ENCODE results near the gene KLHDC1. TPM values are rescaled to one million over a fixed set of nuclear protein-coding genes. Genes with fewer than 3 reads are reported as not detected.
A peak's percentile ranks its signal among the peaks of the same experiment; 100 is the strongest.
"Not testable (repeated sequence)": the region's sequence is repeated elsewhere in the genome, so short reads cannot be mapped to it uniquely, and the experiment has no call there.

Gene KLHDC1, protein sequence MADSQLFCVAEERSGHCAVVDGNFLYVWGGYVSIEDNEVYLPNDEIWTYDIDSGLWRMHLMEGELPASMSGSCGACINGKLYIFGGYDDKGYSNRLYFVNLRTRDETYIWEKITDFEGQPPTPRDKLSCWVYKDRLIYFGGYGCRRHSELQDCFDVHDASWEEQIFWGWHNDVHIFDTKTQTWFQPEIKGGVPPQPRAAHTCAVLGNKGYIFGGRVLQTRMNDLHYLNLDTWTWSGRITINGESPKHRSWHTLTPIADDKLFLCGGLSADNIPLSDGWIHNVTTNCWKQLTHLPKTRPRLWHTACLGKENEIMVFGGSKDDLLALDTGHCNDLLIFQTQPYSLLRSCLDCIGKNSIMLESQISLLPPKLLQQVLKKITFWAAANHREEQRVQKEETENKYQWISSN
- total RNA-seq, result 1 to 10 TPM in 1 of 2 experiments, under 1 TPM in 1; 0.81 to 1.3 TPM

DNA sequence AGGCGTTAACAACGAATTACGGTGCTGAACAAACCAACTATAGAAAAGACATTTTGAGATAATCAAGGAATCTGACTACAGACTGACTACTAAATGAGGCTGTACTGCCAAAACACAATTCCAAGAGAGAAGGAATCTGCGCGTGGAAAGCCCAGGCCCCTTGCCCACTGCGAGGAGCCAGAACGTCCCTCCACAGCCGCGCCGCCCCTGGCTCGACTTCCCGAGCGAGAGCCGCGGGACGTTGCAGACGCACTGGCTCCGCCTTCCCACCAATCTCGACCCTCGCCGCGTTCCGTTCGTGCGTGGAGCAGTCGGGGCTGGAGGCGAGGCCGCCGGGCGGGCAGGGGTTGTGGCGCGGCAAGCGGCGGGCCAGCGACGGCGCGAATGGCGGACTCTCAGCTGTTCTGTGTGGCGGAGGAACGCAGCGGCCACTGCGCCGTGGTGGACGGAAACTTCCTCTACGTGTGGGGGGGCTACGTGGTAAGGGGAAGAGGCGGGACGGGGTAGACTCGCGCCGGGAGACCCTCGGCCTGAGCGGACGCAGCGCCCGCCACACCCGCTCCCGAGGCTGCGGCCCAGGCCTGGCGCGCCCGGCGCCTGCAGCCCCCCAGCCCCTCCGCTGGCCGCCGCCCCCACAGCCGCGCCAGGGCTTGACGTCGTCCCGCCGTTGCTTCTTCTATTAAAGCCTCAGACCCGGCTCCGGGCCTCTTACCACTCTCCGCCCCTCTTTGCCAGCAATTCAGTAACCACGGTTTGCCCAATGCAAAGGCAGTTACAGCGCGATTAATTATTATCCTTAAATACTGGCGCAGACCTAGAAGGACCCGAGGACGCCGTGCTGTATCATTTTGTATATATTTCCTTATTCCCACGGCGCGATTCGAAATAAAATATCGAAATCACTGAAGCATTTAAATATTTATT, at the start of gene KLHDC1:
Gene KLHDC1, plus strand, starts transcription at position 310 of the 924 bp plus-strand sequence. Its CDS starts 75 bp downstream, at position 385.
- ATAC-seq (peak; percentile 63), DNase-seq (peak; percentile 86)
- ChIA-PET CTCF (interaction anchor here (0.6 to 1.4 kb wide), 4 partner anchors 15 to 673 kb away, joined by 3 to 4 read pairs (median 3); partner anchors contain the start of gene KLHDC2), POLR2A (interaction anchor here (0.9 to 1.8 kb wide), 2 partner anchors 75 to 170 kb away, joined by 3 to 7 read pairs; partner anchors contain the start of gene KLHDC2)
- Mint-ChIP-seq H3K9me3 (ENCODE audit: low read depth) (no peaks in the 10 kb centered on the region), H3K4me1 (peaks cover 42% of the 10 kb centered on the region), H3K4me3 (peak within 1 kb of the TSS; percentile 72), H3K27me3 (no peaks in the 10 kb centered on the region), H3K36me3 (ENCODE audit: low read depth) (no peaks in the 10 kb centered on the region), H3K27ac (peak within 1 kb of the TSS; percentile 92)
- intact Hi-C loops (cut with DNase I, micrococcal nuclease), result loop anchor here (1.0 to 5.0 kb wide), 4 partner anchors 59 to 424 kb away; partner anchors contain the start of gene VCPKMT (in 1 of the 2)

DNA sequence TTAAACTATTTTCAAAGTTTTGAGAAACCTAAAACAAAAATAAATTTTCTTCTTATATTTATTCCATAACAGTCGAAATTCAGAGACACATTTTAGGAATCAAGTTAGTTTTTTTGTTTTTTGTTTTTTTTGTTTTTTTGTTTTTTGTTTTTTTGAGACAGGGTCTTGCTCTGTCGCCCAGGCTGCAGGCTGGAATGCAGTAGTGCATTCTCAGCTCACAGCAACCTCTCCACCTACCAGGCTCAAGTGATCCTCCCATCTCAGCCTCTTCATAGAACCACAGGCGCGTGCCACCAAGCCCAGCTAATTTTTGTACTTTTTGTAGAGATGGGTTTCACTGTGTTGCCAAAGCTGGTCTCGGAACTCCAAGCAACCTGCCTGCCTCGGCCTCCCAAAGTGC, 39.4 kb upstream of the KLHDC1 start:
- CTCF ChIA-PET, result no interaction called here
- no peaks in the 10 kb centered on the region for H3K4me1 Mint-ChIP-seq
- ATAC-seq (no peak), DNase-seq (no peak)
- H3K4me3 Mint-ChIP-seq, result no peak overlapping the region
- H3K9me3 Mint-ChIP-seq (ENCODE audit: low read depth), result no peaks in the 10 kb centered on the region
- no peak overlapping the region for H3K27ac Mint-ChIP-seq
- POLR2A ChIA-PET, result no interaction called here
- peaks cover 9% of the 10 kb centered on the region for H3K36me3 Mint-ChIP-seq (ENCODE audit: low read depth)
- H3K27me3 Mint-ChIP-seq, result no peaks in the 10 kb centered on the region
- intact Hi-C loops (cut with DNase I, micrococcal nuclease), result no loop called here

DNA sequence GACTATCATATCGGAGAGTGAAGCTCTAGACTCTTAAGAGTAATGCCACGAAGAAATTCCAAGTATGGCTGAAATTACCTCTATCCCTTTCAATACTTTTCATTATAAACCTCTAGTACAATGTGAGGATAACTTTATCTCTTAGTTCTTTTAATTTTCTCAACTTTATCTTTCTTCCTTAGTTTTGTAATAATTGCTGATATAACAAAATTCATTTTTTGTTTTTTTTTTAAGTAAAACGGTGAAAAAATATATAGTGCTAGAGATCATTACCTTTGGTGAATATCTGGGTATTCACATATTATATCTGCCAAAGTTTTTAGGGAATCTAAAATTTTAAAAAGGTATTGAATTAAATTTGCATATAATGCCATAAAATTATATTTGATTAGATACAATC, 38.4 kb upstream of the KLHDC1 start:
- CTCF ChIA-PET, result no interaction called here

DNA sequence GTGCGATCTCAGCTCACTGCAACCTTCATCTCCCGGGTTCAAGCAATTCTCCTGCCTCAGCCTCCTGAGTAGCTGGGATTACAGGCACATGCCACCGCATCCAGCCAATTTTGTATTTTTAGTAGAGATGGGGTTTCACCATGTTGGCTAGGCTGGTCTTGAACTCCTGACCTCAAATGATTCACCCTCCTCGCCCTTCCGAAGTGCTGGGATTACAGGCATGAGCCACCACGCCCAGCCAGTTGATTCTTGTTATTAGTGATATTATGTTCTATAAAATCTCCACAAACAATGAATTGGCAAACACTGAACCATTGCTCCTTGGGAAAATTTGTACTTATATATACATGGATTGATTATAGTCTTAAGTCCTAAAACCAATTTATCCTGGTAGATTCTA, 35.4 kb upstream of the KLHDC1 start:
- H3K4me1 Mint-ChIP-seq; H3K27me3 Mint-ChIP-seq; H3K36me3 Mint-ChIP-seq (ENCODE audit: low read depth); H3K27ac Mint-ChIP-seq; POLR2A ChIA-PET; DNase-seq; intact Hi-C loops (cut with DNase I, micrococcal nuclease); H3K4me3 Mint-ChIP-seq; ATAC-seq; H3K9me3 Mint-ChIP-seq (ENCODE audit: low read depth): not testable (repeated sequence)
- CTCF ChIA-PET, result interaction anchor here (0.6 to 2.1 kb wide), 2 partner anchors 23 to 30 kb away, joined by 3 to 9 read pairs; partner anchors contain the start of gene DNAAF2

More for the DNA sequence above, 38.4 kb upstream of the KLHDC1 start:
- no peaks in the 10 kb centered on the region for H3K4me1 Mint-ChIP-seq
- H3K9me3 Mint-ChIP-seq (ENCODE audit: low read depth), result no peaks in the 10 kb centered on the region
- intact Hi-C loops (cut with DNase I, micrococcal nuclease), result no loop called here
- no peak overlapping the region for H3K27ac Mint-ChIP-seq
- POLR2A ChIA-PET, result no interaction called here
- DNase-seq (no peak), ATAC-seq (no peak)
- H3K36me3 Mint-ChIP-seq (ENCODE audit: low read depth), result peaks cover 9% of the 10 kb centered on the region
- no peak overlapping the region for H3K4me3 Mint-ChIP-seq
- no peaks in the 10 kb centered on the region for H3K27me3 Mint-ChIP-seq

DNA sequence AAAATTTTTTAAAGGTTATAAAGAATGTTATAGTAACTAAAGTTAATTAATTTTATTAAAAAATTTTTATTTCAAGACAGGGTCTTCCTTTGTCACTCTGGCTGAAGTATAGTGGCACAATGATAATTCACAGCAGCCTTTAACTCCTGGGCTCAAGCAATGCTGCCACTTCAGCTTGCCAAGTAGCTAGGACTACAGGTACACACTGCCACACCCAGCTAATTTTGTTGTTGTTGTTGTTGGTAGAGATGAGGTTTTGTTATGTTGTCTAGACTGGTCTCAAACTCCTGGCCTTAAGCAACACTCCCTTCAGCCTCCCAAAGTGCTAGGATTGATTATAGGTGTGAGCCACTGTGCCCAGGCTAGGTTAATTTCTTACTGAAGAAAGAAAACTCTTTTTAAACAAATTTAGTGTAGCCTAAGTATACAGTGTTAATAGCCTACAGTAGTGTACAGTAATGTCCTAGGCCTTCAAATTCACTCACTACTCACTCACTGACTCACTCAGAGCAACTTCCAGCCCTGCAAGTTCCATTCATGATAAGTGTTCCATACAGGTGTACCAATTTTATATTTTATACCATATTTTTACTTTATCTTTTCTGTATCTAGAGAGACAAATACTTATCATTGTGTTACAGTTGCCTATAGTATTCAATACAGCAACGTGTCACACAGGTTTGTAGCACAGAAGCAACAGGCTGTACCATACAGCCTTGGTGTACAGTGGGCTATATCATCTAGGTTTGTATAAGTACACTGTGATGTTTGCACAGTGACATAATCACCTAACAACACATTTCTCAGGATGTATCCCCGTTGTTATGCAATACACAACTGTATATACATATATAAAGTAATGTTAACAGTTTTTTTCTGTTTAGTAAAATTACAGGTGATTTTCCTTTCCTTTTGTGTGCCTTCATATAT, 33.1 kb upstream of the KLHDC1 start:
- H3K4me3 Mint-ChIP-seq, result no peak overlapping the region
- H3K4me1 Mint-ChIP-seq, result no peaks in the 10 kb centered on the region
- H3K27me3 Mint-ChIP-seq, result no peaks in the 10 kb centered on the region
- POLR2A ChIA-PET, result no interaction called here
- H3K36me3 Mint-ChIP-seq (ENCODE audit: low read depth), result peaks cover 3% of the 10 kb centered on the region
- intact Hi-C loops (cut with DNase I, micrococcal nuclease), result no loop called here
- ATAC-seq (no peak), DNase-seq (no peak)
- H3K27ac Mint-ChIP-seq, result no peak overlapping the region
- CTCF ChIA-PET, result interaction anchor here (0.6 to 2.1 kb wide), 2 partner anchors 25 to 28 kb away, joined by 3 to 9 read pairs; partner anchors contain the start of gene DNAAF2
- H3K9me3 Mint-ChIP-seq (ENCODE audit: low read depth), result no peaks in the 10 kb centered on the region

DNA sequence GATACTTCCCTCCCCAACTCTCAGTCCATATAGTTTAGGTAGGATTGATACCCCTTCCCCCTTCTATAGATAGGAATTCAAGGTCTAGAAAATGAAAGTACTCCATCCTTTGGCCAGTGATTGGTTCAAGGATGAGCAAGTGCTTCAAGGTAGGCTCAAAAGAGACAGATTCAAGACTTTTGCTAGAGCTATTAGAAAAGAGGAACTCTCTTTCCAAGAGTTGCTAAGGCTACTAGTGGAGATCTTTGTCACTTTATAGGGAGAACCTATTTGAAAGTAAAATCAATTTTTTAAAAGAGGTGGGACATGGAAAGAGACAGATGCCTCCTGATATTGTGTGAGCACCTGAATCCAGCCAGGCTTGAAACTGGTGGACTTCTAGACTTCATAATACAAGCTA, 22.4 kb upstream of the KLHDC1 start:
- Mint-ChIP-seq H3K36me3 (ENCODE audit: low read depth) (peaks cover 61% of the 10 kb centered on the region), H3K4me1 (no peaks in the 10 kb centered on the region), H3K27me3 (no peaks in the 10 kb centered on the region), H3K27ac (no peak overlapping the region), H3K9me3 (ENCODE audit: low read depth) (no peaks in the 10 kb centered on the region), H3K4me3 (no peak overlapping the region)
- no peak for ATAC-seq
- DNase-seq, result no peak
- POLR2A ChIA-PET, result interaction anchor here (0.6 kb wide), 1 partner anchor 53 kb away, joined by 7 read pairs; no protein-coding TSS in a partner anchor
- CTCF ChIA-PET, result interaction anchor here (1.3 kb wide), 1 partner anchor 182 kb away, joined by 4 read pairs; the partner anchor contains the start of gene NEMF
- intact Hi-C loops (cut with DNase I, micrococcal nuclease), result no loop called here

DNA sequence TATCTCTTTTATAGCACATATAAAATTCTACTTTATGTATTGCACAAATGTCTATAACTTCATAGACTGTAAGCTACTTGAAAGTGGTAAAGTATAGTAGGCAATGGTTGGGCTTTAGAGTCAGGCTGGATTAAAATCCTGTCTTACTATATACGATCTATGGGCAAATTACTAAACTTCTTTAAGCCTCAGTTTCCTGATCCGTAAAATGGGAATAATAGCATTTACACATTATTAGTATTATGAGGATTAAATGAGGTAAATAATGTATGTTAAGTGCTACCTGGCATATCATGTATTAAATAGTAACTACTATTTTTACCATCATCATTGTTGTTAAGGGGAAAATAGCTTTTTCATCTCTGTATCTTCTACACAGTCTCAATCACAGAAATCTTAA, 19.3 kb upstream of the KLHDC1 start:
- Mint-ChIP-seq H3K27ac (no peak overlapping the region), H3K4me3 (no peak overlapping the region), H3K27me3 (no peaks in the 10 kb centered on the region), H3K36me3 (ENCODE audit: low read depth) (peaks cover 70% of the 10 kb centered on the region), H3K4me1 (no peaks in the 10 kb centered on the region), H3K9me3 (ENCODE audit: low read depth) (no peaks in the 10 kb centered on the region)
- POLR2A ChIA-PET, result no interaction called here
- no peak for DNase-seq
- intact Hi-C loops (cut with DNase I, micrococcal nuclease), result no loop called here
- CTCF ChIA-PET, result no interaction called here
- no peak for ATAC-seq

DNA sequence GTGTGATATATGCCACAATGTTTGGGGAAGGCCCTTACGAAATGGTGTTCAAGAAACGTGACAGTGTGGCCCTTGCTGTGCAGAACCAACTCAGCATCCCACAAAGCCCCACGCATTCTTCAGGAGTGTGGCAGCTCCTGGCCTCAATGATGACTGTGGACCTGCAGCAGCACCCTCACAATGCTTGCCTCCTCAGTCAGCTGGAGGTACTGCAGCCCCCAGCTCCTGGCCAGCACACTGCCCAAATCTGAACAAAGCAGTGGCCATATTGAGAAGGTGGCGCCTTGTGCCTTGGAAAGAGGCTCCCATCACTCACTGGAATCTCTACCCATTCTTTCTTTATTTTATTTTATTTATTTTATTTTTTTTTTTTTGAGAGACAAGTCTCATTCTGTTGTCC, 15.3 kb upstream of the KLHDC1 start:
- ChIA-PET POLR2A (no interaction called here), CTCF (interaction anchor here (0.6 to 1.6 kb wide), 2 partner anchors 11 to 15 kb away, joined by 3 read pairs; partner anchors contain the start of gene KLHDC1)
- DNase-seq, result no peak
- H3K27me3 Mint-ChIP-seq, result no peaks in the 10 kb centered on the region
- peak; percentile 33 for ATAC-seq
- peaks cover 7% of the 10 kb centered on the region for H3K4me1 Mint-ChIP-seq
- intact Hi-C loops (cut with DNase I, micrococcal nuclease), result no loop called here
- no peaks in the 10 kb centered on the region for H3K9me3 Mint-ChIP-seq (ENCODE audit: low read depth)
- H3K36me3 Mint-ChIP-seq (ENCODE audit: low read depth), result peaks cover 72% of the 10 kb centered on the region
- no peak overlapping the region for H3K27ac Mint-ChIP-seq
- no peak overlapping the region for H3K4me3 Mint-ChIP-seq

DNA sequence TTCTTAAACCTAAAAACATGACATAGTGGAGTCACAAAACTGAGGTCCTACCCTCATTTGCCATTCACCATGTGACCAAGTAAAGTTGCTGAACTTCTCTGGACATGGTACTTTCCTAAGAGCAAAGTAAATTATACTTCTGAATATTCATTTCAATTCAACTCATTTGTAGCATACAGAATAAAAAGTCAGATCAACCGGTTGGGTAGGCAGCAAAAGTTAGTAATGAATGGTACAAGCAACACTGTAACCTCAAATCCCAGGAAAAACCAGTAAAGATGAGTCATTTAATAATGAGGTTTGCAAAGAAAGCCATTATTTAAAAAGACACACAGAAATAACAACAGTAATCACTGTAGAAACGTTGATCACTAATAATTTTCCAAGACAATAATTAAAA, 13.6 kb upstream of the KLHDC1 start:
- peak; percentile 68 for ATAC-seq
- no peak overlapping the region for H3K4me3 Mint-ChIP-seq
- no peak for DNase-seq
- POLR2A ChIA-PET, result no interaction called here
- no peaks in the 10 kb centered on the region for H3K27me3 Mint-ChIP-seq
- intact Hi-C loops (cut with DNase I, micrococcal nuclease), result no loop called here
- peaks cover 63% of the 10 kb centered on the region for H3K36me3 Mint-ChIP-seq (ENCODE audit: low read depth)
- peaks cover 7% of the 10 kb centered on the region for H3K4me1 Mint-ChIP-seq
- no peak overlapping the region for H3K27ac Mint-ChIP-seq
- CTCF ChIA-PET, result no interaction called here
- no peaks in the 10 kb centered on the region for H3K9me3 Mint-ChIP-seq (ENCODE audit: low read depth)

DNA sequence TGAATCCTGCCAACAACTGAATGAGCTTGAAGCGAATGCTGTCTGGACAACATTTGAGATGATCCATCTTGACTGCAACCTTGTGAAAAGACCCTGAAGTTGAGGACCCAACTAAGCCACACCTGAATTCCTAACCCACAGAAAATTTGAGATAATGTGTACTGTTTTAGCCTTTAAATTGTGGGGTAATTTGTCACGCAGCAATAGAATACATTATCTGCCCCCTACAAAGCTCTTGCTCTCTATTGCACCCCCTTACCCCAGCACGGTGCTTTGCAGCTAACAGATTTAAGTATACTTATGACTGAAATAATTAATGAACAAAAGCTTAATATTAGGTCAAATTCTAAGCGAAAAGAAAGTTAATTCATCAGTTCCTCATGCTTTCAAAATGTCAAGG, 6.5 kb upstream of the KLHDC1 start:
- H3K4me1 Mint-ChIP-seq, result peaks cover 29% of the 10 kb centered on the region
- intact Hi-C loops (cut with DNase I, micrococcal nuclease), result loop anchor here in 1 of 2 experiments (5.0 to 10.0 kb wide), 2 partner anchors 546 to 1138 kb away; partner anchors contain the start of gene SOS2
- ATAC-seq, result no peak
- peaks cover 20% of the 10 kb centered on the region for H3K36me3 Mint-ChIP-seq (ENCODE audit: low read depth)
- DNase-seq, result no peak
- H3K27me3 Mint-ChIP-seq, result no peaks in the 10 kb centered on the region
- no peaks in the 10 kb centered on the region for H3K9me3 Mint-ChIP-seq (ENCODE audit: low read depth)
- POLR2A ChIA-PET, result interaction anchor here (1.1 kb wide), 1 partner anchor 66 kb away, joined by 3 read pairs; the partner anchor contains the start of gene RPL36AL
- CTCF ChIA-PET, result interaction anchor here (1.0 to 2.6 kb wide), 3 partner anchors 53 to 176 kb away, joined by 3 to 10 read pairs (median 4); partner anchors contain the start of gene KLHDC2
- peak overlapping the region; percentile 40 for H3K27ac Mint-ChIP-seq
- H3K4me3 Mint-ChIP-seq, result peak overlapping the region; percentile 87

All from activated CD4-positive, alpha-beta T cell treated with anti-CD3 and anti-CD28 coated beads for 36 hours (primary cell).